ENCODE measurements around the gene LRFN2.
A peak's percentile ranks its signal among the peaks of the same experiment; 100 is the strongest.

LRFN2 gene

DNA sequence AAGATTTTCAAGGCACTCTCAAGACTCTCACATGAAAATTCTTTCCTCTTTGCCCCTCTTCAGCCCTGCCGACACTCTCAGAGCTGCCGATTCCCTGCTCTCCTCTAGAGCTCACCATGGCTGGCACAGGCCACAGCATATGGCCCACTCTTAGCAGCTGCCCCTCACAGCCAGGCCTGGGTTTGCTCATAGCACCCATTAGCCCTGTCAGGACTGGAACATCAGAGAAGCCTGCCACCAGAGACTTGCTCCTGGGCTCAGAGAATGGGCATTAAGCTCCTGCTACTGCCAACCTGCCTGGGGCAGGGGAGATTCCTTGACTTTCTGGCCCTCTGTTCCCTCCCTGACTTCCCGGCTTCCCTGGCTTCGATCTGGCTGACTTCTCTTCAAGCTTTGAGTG is 96.7 kb downstream of the LRFN2 start:
- no peak overlapping the region for H3K4me3 Mint-ChIP-seq
- H3K27ac Mint-ChIP-seq = no peak overlapping the region

DNA sequence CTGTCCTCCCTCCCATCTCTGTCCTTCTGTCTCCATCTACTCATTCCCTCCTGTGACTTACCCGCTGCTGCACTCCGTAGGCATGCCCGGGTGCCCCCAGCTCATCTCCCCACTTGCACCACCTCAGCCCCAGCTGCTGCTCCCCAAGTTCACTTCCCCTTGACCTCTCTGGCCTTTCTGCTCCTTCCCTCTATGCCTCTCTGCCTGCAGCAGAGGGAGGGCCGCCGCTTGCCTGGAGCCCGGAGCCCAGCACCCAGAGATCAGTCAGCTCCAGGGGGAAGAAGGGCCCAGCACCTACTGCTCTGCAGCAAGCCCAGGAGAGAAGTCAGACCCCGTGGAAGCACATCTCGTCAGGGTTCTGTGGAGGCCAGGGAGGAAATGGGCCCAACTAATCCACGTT is 97.4 kb downstream of the LRFN2 start:
- Mint-ChIP-seq H3K4me3 (no peak overlapping the region), H3K27ac (no peak overlapping the region), H3K36me3 (no peaks in the 10 kb centered on the region), H3K9me3 (no peaks in the 10 kb centered on the region), H3K4me1 (no peaks in the 10 kb centered on the region)
- DNase-seq (ENCODE audit: low spot score in 2 of 2) (no peak), ATAC-seq (no peak)

More for the DNA sequence above, 96.7 kb downstream of the LRFN2 start:
- H3K4me1 Mint-ChIP-seq = no peaks in the 10 kb centered on the region
- DNase-seq (ENCODE audit: low spot score in 2 of 2) = no peak
- H3K9me3 Mint-ChIP-seq = no peaks in the 10 kb centered on the region
- ATAC-seq = no peak
- no peaks in the 10 kb centered on the region for H3K36me3 Mint-ChIP-seq

DNA sequence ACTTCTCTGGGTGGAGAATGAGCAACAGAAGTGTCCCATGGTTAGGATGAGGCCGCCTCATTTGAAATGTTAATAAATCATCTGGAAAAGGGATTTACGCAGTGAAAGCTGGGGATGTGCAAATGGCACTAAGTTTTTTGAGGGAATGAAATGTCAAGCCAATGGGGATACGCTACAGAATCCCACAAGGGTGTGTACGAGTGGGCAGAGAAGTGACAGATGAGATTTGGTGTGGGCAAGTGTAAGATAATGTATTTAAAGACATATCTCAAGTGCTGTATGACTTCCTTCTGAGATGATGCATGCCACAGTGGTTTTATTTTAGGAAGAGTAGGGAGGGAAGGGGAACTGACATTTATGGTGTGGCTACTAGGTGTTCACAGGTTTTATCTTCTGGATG is 100.6 kb downstream of the LRFN2 start:
- no peak for DNase-seq (ENCODE audit: low spot score in 2 of 2)
- Mint-ChIP-seq H3K27ac (no peak overlapping the region), H3K4me1 (peaks cover 5% of the 10 kb centered on the region), H3K36me3 (no peaks in the 10 kb centered on the region), H3K9me3 (no peaks in the 10 kb centered on the region), H3K4me3 (no peak overlapping the region)
- ATAC-seq = no peak

GRCh38 chr6:40485795-40486194 is 101.4 kb downstream of the LRFN2 start:
- H3K4me3 Mint-ChIP-seq = no peak overlapping the region
- H3K27ac Mint-ChIP-seq = no peak overlapping the region
- no peak for ATAC-seq
- no peaks in the 10 kb centered on the region for H3K9me3 Mint-ChIP-seq
- peaks cover 5% of the 10 kb centered on the region for H3K4me1 Mint-ChIP-seq
- DNase-seq (ENCODE audit: low spot score in 2 of 2) = no peak
- H3K36me3 Mint-ChIP-seq = no peaks in the 10 kb centered on the region

GRCh38 chr6:40485300-40485699 is 101.9 kb downstream of the LRFN2 start:
- H3K36me3 Mint-ChIP-seq = no peaks in the 10 kb centered on the region
- no peaks in the 10 kb centered on the region for H3K9me3 Mint-ChIP-seq
- ATAC-seq = no peak
- no peak overlapping the region for H3K4me3 Mint-ChIP-seq
- H3K4me1 Mint-ChIP-seq = peaks cover 5% of the 10 kb centered on the region
- no peak for DNase-seq (ENCODE audit: low spot score in 2 of 2)
- H3K27ac Mint-ChIP-seq = no peak overlapping the region

DNA sequence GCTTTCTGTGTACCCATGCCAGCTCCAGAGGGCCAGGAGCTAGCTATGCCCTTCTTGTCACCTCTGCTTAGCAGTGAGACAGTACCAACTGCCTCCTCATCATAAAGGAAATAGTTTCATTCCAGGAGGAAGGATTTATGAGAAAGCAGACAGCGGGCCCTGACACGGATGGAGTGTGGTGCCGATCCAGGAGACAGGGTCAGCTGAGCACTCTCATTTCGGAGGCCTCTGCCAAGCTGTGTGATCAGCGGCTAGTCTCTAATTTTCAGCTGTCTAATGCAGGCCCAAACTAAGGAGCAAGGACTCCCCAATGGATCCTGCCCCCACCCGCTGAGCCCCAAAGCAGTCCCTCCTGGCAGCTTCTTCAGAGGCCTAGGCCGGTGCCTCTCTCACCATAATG is 103.1 kb downstream of the LRFN2 start:
- H3K36me3 Mint-ChIP-seq = no peaks in the 10 kb centered on the region
- H3K4me3 Mint-ChIP-seq = no peak overlapping the region

DNA sequence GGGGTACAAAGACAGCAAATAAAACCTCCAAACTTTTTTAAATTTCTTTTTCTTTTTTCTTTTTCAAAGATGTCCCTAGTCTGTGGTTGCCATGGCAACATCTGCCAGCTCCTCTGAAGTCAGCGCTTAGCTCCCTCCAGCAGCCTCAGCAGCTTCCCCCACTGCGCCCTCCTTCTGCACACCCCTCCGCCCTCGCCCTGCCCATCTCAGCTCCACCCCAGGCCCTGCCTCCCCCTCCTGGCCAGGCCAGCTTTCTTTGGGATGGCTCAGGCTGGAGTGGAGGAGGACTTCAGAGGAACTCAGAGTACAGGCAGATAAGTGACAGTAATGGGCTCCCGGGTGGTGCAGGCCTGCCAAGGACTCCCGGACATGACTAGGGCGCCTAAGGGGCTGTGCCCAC is 104.6 kb downstream of the LRFN2 start:
- no peak for ATAC-seq
- H3K9me3 Mint-ChIP-seq = no peaks in the 10 kb centered on the region
- no peaks in the 10 kb centered on the region for H3K36me3 Mint-ChIP-seq
- H3K27ac Mint-ChIP-seq = no peak overlapping the region
- H3K4me3 Mint-ChIP-seq = no peak overlapping the region
- H3K4me1 Mint-ChIP-seq = peaks cover 14% of the 10 kb centered on the region
- no peak for DNase-seq (ENCODE audit: low spot score in 2 of 2)

More for the DNA sequence above, 103.1 kb downstream of the LRFN2 start:
- Mint-ChIP-seq H3K9me3 (no peaks in the 10 kb centered on the region), H3K4me1 (peaks cover 5% of the 10 kb centered on the region), H3K27ac (no peak overlapping the region)
- DNase-seq (ENCODE audit: low spot score in 2 of 2) (no peak), ATAC-seq (no peak)

GRCh38 chr6:40480678-40481077 is 106.5 kb downstream of the LRFN2 start:
- Mint-ChIP-seq H3K27ac (no peak overlapping the region), H3K9me3 (no peaks in the 10 kb centered on the region), H3K4me3 (no peak overlapping the region), H3K4me1 (peaks cover 25% of the 10 kb centered on the region), H3K36me3 (no peaks in the 10 kb centered on the region)
- DNase-seq (ENCODE audit: low spot score in 2 of 2) = no peak
- no peak for ATAC-seq

- Mint-ChIP-seq H3K4me1 (peaks cover 25% of the 10 kb centered on the region), H3K4me3 (no peak overlapping the region), H3K27ac (no peak overlapping the region), H3K36me3 (no peaks in the 10 kb centered on the region), H3K9me3 (no peaks in the 10 kb centered on the region)
- DNase-seq (ENCODE audit: low spot score in 2 of 2) (no peak), ATAC-seq (no peak)
Measured at GRCh38 chr6:40479706-40480105, 107.5 kb downstream of the LRFN2 start.

DNA sequence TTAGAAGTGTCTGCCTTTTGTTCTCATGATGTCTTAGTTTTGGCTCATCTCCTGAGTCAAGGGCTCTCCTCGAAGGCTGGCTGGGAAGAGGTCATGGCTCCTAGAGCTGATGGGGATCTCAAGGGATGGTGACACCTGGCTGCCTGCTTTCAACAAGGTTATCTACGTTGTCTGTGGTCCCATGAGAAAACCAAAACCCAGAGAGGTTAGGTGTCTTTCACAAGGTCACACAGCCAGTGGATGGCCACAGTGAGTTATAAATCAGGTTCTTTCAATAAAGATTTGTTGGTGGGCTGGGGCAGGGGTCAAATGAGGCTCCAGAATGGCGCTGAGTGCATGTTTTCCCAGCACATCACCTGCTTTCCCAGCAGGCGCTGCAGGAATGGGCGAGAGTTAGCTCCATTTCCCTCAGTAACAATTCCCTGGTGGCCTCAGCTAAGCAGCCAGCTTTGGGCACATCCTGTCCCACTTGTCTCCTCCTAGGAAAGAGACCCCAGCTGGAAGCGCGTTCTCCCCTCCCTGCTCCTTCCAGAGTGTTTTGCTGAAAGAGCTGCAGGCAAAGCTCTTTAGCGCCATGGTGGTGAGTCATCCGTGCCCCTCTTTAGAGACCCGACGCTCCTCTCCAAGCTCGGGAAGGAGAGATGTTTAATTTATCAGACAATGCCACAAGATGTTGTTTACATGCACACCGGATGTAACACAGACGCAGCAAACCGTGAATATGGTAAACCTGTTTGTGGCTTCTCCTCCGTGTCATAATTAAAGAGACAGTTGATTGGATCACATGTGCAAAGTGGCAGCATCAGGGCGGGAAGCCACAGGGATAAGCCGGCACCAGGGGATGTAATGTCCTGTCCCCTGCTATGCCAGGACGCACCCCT is 109.7 kb downstream of the LRFN2 start:
- peak overlapping the region; percentile 46 for H3K4me3 Mint-ChIP-seq
- peak; percentile 73 for ATAC-seq

GRCh38 chr6:40476673-40477072 is 110.5 kb downstream of the LRFN2 start:
- no peak overlapping the region for H3K27ac Mint-ChIP-seq
- no peak overlapping the region for H3K4me3 Mint-ChIP-seq
- ATAC-seq (no peak), DNase-seq (ENCODE audit: low spot score in 2 of 2) (no peak)
- peaks cover 20% of the 10 kb centered on the region for H3K4me1 Mint-ChIP-seq
- no peaks in the 10 kb centered on the region for H3K9me3 Mint-ChIP-seq
- H3K36me3 Mint-ChIP-seq = no peaks in the 10 kb centered on the region

More for the DNA sequence above, 109.7 kb downstream of the LRFN2 start:
- H3K9me3 Mint-ChIP-seq = no peaks in the 10 kb centered on the region
- H3K36me3 Mint-ChIP-seq = no peaks in the 10 kb centered on the region
- DNase-seq (ENCODE audit: low spot score in 2 of 2) = no peak
- peak overlapping the region; percentile 43 for H3K27ac Mint-ChIP-seq
- peaks cover 20% of the 10 kb centered on the region for H3K4me1 Mint-ChIP-seq

GRCh38 chr6:40474937-40475336 is 112.2 kb downstream of the LRFN2 start:
- no peak for ATAC-seq
- Mint-ChIP-seq H3K27ac (no peak overlapping the region), H3K36me3 (no peaks in the 10 kb centered on the region), H3K9me3 (no peaks in the 10 kb centered on the region), H3K4me1 (peaks cover 20% of the 10 kb centered on the region), H3K4me3 (no peak overlapping the region)
- DNase-seq (ENCODE audit: low spot score in 2 of 2) = no peak

DNA sequence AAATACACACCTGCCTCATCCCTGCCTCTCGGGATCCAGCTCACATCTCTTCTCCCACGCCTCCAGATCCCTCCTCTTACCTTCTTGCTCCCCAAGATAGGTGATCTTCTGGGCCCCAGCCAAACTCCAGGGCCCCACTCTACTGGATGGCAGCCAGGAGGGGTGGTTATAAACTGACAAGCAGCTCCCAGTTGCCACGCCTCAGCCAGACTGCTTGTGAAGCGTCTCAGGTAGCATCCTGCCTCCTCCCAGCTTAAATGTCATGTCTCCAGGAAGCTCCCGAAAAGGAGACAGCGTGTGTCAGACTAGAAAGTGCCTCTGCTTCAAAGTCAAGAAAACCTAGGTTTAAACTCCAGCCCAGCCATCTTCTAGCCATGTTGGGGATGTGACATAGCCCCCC is 114.1 kb downstream of the LRFN2 start:
- H3K4me1 Mint-ChIP-seq = peaks cover 16% of the 10 kb centered on the region
- DNase-seq (ENCODE audit: low spot score in 2 of 2) = no peak
- H3K36me3 Mint-ChIP-seq = no peaks in the 10 kb centered on the region
- H3K9me3 Mint-ChIP-seq = no peaks in the 10 kb centered on the region
- H3K4me3 Mint-ChIP-seq = no peak overlapping the region
- no peak for ATAC-seq
- H3K27ac Mint-ChIP-seq = no peak overlapping the region

- no peak for DNase-seq (ENCODE audit: low spot score in 2 of 2)
- no peak overlapping the region for H3K27ac Mint-ChIP-seq
- H3K9me3 Mint-ChIP-seq = no peaks in the 10 kb centered on the region
- H3K4me3 Mint-ChIP-seq = no peak overlapping the region
- peaks cover 9% of the 10 kb centered on the region for H3K4me1 Mint-ChIP-seq
- no peaks in the 10 kb centered on the region for H3K36me3 Mint-ChIP-seq
- no peak for ATAC-seq
Measured at GRCh38 chr6:40472353-40472752, 114.8 kb downstream of the LRFN2 start.

DNA sequence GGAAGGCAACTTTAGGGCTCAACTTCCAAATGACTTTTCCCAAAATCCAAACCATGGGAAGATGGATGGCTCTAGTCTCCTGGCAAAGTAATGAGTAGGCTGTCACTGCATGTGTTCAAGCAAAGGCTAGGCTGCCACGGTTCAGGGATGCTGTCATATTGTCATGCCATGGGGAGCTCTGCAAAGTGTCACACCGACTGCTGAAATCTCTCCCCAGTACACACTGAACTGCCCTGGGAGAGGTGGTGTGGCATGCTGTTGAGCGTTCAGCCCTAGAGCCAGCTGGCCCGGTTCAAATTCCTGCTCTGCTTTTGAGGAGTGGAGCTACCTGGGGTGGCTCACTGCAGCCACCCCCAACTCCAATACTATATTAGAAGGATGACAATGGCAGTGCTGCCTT is 115.9 kb downstream of the LRFN2 start:
- DNase-seq (ENCODE audit: low spot score in 2 of 2) (no peak), ATAC-seq (no peak)
- Mint-ChIP-seq H3K36me3 (no peaks in the 10 kb centered on the region), H3K27ac (no peak overlapping the region), H3K4me1 (no peaks in the 10 kb centered on the region), H3K9me3 (no peaks in the 10 kb centered on the region), H3K4me3 (no peak overlapping the region)

GRCh38 chr6:40469323-40469722 is 117.8 kb downstream of the LRFN2 start:
- no peak for ATAC-seq

More at GRCh38 chr6:40469323-40469722, 117.8 kb downstream of the LRFN2 start:
- H3K36me3 Mint-ChIP-seq = no peaks in the 10 kb centered on the region
- DNase-seq (ENCODE audit: low spot score in 2 of 2) = no peak
- no peaks in the 10 kb centered on the region for H3K9me3 Mint-ChIP-seq
- H3K4me1 Mint-ChIP-seq = no peaks in the 10 kb centered on the region
- H3K27ac Mint-ChIP-seq = no peak overlapping the region
- H3K4me3 Mint-ChIP-seq = no peak overlapping the region

Data from stimulated activated effector memory CD8-positive, alpha-beta T cell treated with anti-CD3 and anti-CD28 coated beads, Interleukin-12 subunit alpha, Interleukin-12 subunit beta, amount 100 ng/mL, for 72 hours (primary cell).